Myocyte (in vitro differentiated cells): ENCODE measurements around the gene RIIAD1. TPM values are rescaled to one million over a fixed set of nuclear protein-coding genes. Genes with fewer than 3 reads are reported as not detected.
"Not testable (repeated sequence)": the region's sequence is repeated elsewhere in the genome, so short reads cannot be mapped to it uniquely, and the experiment has no call there.

Experiments used
- DNase-seq: peaks from one replicate; pipeline ENCODE4 v3.0.0-alpha.2; 2012; ENCODE audit warnings: low read depth
- polyA plus RNA-seq: library from polyadenylated mRNA; unstranded; fragments of >200 nt; gene quantifications from one replicate; pipeline ENCODE4 v1.2.1, GENCODE V29; 2012; ENCODE audit warnings: missing spikeins
- total RNA-seq: library from RNA; depleted of rRNA; stranded (reverse); fragments of >200 nt; gene quantifications from 2 replicates; pipeline ENCODE4 v1.2.3, GENCODE V29; 2014

RIIAD1 gene, protein sequence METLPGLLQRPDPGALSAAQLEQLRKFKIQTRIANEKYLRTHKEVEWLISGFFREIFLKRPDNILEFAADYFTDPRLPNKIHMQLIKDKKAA
- total RNA-seq = not detected in 2 replicates
- polyA plus RNA-seq = 2.5 TPM

DNA sequence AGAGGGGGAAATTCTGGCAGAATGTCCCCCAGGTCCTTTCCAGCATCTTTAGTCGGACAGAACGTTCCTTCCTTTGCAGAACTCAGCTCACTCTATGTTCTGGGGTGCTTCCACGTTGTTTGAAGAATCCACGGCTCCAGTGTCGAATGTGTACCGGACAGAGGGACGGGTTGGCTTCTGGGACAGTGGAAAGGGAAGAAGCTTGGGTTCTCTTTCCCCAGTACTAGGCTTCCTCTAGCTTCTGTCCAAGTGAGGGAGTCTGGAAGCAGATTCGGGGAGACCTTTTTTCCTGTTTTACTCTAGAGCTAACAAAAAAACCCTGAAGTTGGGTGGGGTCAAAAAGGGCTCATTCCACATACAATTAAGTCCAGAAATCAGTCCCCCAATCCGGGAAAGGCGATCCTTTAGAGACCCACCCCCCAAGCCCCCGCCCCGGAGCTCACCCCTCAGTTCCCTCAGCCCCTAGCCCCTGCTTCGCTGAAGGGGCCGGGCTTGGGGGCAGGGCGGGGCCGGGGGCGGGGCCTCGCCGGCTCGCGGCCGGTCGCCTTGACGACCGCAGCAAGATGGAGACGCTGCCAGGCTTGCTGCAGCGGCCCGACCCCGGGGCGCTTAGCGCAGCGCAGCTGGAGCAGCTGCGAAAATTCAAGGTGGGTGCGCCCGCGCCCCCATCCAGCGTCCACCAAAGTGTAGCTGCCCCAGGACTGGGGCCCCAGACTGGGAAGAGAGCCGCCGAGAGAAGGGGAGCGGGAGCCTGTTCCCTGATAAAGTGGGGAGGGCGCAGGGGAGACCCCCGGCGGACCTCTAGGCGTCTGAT lies at the start of gene RIIAD1:
Gene RIIAD1, plus strand, starts transcription at position 549 of the 814 bp plus-strand sequence. Its CDS starts 15 bp downstream, at position 564.
- DNase-seq = peak; percentile 22

DNA sequence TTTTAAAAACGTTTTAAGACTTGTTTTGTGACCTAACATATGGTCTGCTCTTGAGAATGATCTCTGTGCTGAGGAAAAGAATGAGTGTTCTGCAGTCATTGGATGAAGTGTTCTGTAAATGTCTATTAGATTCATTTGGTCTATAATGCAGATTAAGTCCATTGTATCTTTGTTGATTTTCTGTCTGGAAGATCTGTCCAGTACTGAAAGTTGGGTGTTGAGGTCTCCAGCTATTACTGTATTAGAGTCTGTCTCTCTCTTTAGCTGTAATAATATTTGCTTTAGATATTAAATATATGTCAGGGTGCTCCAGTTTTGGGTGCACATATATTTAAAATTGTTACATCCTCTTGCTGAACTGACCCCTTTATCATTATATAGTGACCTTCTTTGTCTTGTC lies 47.9 kb upstream of the RIIAD1 start:
- no peak for DNase-seq

DNA sequence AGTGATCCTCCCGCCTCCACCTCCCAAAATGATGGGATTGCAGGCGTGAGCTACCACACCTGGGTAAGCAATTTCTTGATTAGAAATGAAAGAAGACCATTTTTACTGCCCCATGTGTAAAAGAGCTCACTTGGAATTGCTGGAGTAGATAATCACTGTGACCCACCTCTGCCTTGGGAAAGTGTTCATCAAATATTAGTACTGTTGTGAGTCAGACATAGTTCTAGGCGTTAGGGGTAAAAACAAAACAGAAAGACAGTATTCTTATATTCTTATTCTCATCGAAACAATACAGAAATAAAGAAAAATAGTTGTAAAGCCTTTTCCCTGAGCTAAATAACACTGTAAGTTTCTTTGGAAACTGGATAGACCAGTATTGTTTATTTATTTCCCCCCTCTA lies 40.9 kb upstream of the RIIAD1 start:
- no peak for DNase-seq

DNA sequence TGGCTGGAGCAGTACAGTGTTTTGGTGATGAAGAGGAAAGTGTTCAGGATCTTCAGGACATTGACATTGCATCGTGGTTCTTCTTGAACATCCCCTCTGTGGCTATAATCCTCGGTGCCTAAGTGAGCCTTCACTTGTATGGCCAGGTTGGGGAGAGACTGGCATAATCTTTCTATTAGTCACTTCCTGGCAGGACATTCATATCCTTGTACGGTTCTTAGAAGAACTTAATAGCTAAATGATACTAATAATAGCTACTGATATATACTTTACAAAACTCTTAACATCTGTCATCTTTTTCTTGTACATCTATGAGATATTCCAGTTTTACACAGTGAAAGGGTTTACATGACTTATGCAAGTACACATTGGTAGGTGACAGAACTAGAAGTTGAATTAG lies 40.5 kb upstream of the RIIAD1 start:
- peak; percentile 58 for DNase-seq

DNA sequence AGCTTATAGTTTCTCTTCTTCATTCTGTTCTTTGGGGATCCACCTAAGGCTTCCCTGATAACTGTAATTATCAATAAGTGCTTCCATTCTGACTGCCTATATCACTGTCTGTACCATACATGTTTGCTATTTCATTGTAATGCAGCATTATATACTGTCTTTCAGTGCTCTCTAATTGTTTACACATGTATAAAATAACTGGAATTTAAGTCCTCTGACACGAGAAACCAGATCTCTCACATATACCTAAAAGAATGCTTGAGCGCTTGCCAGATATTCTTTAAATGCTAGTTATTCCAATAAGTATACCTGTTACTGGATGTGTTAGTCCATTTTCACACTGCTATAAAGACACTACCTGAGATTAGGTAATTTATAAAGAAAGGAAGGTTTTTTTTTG lies 39.4 kb upstream of the RIIAD1 start:
- no peak for DNase-seq

DNA sequence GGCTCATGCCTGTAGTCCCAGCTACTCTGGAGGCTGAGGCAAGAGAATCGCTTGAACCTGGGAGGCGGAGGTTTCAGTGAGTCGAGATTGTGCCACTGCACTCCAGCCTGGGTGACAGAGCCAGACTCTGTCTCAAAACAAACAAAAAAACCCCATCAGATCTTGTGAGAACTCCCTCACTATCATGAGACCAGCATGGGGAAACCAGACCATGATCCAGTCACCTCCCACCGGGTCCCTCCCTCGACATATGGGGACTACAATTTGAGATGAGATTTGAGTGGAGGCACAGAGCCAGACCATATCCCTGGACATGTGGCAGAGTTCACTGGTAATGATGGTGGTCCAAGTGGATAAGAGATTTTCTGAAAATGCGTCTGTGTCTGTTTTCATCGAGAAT lies 38.4 kb upstream of the RIIAD1 start:
- not testable (repeated sequence) for DNase-seq

DNA sequence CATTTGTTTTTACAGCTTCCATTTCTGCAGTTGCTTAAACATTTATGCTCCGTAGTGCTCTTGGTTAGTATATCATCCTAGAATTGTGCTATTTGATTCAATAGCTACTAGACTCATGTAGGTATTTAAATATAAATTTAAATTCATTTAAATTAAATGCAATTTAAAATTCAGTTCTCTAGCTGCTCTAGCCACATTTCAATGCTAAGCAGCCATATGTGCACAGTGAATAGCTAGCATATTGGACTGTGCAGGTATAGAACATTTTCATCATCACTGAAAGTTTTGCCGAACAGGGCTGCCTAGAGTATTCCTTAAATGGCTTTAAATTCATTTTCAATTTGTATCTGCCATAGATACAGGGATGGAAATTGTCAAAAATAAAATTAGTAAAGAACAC lies 37.2 kb upstream of the RIIAD1 start:
- no peak for DNase-seq

DNA sequence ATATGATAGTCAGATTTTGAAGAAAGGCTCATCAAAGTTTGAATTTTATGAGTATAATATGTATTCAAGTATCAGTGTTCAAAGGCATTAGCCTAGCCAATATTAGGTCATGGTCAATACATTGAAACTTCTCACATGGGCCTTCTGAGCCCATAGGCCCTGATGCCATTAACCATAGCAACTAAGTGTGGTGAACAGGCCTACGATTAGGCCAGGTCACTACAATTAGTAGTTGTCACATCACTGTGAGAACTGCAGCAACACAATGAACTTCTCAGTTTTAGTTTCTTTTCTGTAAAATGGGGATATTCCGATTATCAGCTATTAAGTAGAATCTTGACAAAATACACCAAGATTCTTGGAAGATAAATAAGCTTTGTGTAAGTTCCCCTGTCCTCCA lies 34.8 kb upstream of the RIIAD1 start:
- no peak for DNase-seq

DNA sequence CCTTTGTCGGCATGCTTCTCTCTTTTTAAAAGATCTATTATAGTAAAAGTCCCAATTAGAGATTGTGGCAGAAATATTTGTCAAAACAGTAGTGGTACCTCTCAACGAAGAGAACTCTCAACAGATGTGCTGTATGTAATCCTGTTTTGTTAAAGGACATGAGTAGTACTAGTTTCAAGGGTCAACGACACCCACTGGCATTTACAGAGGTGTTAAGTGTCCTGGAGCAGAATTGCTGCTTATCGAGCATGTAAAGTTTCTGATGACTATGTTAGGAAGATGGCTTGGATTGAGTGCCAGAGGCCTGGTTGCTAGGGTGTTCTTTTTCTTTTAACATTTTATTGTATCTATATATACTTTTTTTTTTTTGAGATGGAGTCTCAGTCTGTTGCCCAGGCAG lies 31.8 kb upstream of the RIIAD1 start:
- no peak for DNase-seq

DNA sequence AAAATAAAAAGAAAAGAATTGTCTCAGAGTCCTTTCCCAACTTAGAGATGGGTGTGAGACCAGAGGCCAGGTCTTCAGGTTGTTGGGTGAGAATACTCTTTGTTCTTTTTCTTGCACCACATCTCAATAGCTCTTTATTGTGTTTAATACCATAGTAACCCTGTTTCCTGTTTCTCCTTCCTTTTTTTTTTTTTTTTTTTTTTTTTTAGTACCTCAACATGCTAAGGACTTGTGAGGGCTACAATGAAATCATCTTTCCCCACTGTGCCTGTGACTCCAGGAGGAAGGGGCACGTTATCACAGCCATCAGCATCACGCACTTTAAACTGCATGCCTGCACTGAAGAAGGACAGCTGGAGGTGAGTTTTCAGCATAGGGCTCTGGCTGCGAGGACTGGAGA lies 29.1 kb upstream of the RIIAD1 start:
- no peak for DNase-seq

DNA sequence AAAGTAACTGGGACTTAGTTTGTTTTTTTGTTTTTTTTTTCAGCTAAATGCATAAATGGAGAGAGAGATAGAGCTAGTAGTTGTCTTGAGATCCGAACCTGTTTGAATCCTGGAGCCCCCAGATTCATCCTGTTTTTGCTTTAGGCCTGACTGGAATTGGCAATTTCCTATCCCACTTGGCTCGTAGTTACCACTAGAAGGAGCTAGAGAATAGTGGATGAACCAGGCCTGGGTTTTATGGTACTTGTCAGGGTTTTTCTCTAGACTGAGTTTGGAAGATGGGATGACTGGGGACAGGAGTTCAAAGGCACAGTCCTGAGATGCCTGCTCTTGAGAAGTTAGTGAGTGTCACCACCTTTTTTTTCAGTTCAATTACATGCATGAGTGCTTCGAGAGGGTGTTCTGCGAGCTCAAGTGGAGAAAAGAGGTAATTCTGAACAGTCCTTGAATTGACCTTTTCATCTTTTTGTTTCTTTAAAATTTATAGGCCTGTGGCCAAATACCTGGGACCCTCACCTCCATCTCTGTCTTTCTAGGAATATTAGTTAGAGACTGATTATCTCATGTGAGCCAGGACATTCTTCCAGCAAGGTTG lies 28.2 kb upstream of the RIIAD1 start:
- peak; percentile 29 for DNase-seq

DNA sequence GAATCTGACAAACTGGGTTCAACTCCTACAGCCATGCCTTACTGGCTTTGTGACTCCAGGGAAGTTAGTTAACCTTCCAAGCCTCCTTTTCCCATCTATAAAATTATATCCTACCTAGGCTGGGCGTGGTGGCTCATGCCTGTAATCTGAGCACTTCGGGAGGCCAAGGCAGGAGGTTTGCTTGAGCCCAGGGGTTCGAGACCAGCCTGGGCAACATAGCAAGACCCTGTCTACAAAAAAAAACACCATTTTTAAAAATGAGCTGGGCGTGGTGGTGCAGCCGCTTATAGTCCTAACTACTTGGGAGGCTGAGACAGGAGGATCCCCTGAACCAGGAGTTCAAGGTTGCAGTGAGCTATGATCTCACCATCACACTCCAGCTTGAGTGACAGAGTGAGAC lies 19.8 kb upstream of the RIIAD1 start:
- DNase-seq = no peak

DNA sequence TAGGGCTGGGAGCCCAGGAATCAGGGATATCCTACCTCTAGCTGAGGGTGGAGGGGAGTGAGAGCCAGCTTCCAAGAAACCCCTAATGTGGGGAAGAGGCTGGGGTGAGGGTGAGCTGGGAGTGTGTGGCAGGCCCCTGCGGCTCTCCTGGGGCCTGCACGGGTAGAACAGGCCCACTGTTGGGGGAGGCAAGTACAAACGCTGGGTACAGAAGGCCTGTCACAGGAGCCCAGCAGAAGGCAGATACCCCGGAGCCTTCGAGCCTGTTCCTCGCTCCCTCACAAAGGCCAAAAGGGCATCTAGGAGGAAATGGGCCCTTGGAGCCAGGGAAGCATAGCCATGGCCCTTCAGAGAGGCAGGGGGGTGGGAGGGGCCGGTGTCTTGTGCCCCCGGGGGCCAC lies 18.4 kb upstream of the RIIAD1 start:
- DNase-seq = no peak

DNA sequence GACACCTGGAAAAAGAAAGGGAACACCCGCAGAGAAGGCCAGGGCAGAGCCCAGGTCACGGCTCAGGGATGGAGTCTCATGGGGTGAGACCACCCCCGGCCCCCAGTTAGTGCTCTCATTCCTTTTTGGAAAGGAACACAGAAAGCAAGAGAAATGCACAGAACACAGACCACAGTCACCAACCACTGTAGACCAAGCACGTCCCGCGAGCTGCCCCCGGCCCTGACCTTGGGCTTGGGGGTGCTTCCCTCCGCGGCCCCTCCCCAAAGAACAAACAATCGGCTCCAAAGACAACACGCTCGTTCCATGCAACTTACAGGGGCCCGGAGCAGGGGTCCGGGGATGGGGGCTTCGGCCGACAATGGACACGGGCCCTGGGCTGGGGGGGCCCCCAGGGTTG lies 17.5 kb upstream of the RIIAD1 start:
- no peak for DNase-seq

DNA sequence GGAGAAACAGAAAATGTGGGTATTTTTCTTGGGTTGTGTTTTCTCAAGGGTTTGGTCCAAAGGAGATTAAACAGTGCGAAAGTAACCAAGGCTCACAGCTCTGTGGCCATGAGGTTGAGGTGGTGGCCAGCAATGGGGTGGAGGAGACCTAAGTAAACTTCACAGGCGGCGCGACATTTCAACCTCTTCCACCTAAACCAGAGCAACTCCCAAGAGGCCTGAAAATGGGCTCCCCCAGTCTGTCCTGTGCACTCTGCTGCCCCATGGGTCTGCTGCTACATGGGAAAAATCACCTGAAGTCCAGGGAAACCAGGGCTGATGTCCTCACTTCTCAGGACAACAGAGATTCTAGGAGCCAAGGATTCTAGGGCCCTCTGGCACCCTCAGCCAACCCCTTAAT lies 17.1 kb upstream of the RIIAD1 start:
- DNase-seq = no peak

DNA sequence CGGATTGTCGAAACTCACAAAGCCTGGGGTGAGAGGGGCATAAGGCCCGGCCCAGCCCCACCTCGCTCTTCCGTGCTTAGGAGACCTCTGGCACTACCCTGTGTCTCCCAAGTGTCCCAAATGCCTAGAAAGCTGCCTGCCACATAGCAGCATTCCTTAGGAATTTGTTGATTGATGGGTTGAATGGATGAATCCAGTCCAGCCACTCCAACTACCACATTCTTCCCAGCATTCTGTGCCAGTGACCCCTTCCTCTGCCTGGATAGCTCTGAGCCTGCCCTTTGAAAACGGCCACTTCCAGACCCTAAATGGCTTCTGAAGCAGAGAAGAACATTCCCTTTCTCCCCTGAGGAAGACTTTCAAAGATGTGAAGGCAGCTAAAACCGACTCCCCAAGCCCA lies 16.2 kb upstream of the RIIAD1 start:
- no peak for DNase-seq

DNA sequence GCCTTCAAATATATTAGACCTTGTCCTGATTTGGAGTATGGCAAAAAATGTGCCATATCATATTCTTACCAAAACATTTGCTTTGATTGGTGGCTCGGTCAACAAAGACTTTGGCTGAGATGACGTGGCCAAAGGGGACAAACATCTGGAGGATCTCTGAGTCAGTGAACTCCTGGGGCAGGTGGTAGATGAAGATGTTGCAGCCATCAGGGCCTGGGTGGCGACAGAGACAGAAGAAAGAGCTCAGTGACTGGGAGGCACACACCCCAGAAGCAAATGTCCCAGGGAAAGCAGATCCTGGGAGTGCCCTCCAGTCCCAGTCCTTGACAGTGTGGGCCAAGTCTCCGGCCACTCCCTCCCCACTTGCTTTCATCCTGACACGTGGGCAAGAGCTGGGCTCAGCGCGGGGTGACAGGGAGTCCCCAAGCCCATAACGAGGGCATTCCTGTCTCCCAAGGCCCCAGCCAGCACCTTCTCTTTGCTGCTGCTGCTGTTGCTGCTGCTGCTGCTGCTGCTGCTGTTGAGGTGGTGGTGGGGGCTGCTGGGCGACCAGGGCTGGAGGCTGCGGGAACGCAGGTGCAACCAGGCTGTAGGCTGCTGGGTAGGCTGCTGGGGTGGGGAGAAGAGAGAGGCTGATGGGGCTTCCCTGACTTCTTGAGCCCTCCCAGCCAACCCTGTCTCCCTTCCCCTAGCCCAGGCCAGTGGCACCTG lies 15.4 kb upstream of the RIIAD1 start:
- no peak for DNase-seq

DNA sequence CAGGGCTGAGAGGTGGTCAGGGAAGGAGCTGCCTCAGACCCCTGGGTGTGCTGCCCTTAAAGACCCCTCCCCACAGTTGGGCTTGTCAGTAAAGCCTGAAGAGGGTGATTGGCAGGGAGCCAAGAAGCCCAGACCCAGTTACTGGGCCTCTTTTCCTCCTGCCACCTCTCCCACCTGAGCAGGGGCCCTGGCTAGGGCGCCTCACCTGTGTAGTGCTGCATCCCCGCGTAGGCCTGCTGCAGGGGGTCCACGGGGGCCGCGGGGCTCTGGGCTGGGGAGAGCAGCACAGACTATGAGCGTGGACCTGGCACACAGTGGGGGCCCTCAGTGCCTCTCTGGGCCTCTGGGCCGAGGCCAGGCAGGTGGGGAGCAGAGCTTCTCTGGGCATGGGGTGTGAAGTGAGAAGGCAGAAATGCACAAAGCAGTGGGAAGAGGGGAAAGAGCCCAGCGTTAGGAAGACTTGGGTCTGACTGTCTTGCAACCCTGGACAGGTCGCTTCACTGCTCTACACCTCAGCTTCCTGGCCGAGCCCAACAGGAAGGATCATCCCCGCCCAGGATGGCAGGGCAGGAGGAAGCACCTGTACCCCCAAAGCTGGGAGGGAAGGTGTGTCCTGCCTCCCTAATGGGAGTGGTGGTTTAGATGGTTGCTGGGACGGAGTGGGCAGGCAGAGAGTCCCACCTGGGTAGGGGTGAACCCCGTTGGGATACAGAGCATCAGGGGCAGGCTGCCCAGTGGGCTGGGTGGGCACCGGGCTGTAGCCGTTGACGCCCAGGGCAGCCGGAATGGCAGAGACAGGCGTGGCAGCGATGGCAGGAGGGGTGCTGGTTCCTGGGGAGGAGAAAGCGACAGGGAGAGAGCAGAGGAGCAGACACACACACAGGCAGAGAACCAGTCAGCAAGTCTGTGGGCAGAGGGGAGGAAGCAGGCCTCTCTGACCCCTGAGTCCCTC lies 14.6 kb upstream of the RIIAD1 start:
- DNase-seq = no peak

DNA sequence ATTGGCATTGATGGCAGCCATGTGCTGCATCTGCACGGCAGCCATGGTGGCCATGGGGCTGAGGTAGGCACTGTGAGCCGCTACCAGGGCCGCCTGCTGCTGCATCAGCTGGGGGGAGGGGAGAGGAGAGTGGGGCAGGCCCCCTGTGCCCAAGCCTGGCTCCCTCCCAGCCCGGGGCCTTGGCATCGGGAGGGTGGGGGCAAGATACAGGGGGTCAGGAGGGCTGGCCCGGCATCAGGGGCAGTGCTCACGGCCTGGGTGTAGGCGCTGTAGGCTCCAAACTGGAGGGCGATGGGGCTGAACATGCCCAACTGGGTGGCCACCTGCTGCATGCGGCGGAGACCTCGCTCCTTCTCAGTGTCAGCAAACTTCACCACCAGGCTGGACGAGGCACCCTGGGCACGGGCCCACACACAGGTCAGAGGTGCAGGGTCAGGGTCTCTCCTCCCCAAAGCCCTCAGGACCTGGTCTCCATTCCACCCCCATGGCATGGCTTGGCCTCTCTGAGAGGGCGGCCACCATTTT lies 13.7 kb upstream of the RIIAD1 start:
- DNase-seq = no peak

DNA sequence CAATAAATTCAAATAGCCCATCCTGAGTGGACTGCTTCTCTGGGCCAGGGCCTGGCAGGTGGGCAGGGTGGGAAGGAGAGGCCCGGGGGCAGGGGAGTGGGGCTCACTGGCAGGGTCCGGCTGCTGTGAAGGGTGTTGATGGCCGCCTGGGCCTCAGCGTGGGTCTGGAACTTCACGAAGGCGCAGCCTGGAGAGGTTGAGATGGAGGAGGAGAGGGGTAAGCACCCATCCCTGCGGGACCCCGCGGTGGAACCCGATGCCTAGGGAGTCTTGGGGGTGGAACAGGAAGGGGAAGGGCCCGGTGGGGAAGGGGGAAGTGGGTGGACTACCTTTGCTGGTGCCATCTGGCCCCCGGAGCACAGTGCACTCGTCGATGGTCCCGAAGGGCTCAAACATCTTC lies 12.4 kb upstream of the RIIAD1 start:
- DNase-seq = no peak
